Chondrocyte (in vitro differentiated cells): ENCODE results near the gene ZFAND3. TPM values are rescaled to one million over a fixed set of nuclear protein-coding genes. Genes with fewer than 3 reads are reported as not detected.
"Not testable (repeated sequence)": the region's sequence is repeated elsewhere in the genome, so short reads cannot be mapped to it uniquely, and the experiment has no call there.

Experiments used
- DNase-seq: peaks from one replicate; pipeline ENCODE4 v3.0.0; 2021; ENCODE audit warnings: mixed read lengths, low spot score
- H3K27ac Mint-ChIP-seq: one replicate; pipeline ENCODE4 v1.8.0; 2021; ENCODE audit warnings: mild to moderate bottlenecking, moderate library complexity, mixed read lengths; ENCODE audit not compliant: unreplicated experiment
- H3K27me3 Mint-ChIP-seq: 2 replicates; pipeline ENCODE4 v1.8.0; 2021; ENCODE audit warnings: low read depth, mixed read lengths
- H3K36me3 Mint-ChIP-seq: 2 replicates; pipeline ENCODE4 v1.8.0; 2021; ENCODE audit warnings: low read depth, mixed read lengths
- H3K4me1 Mint-ChIP-seq: 2 replicates; pipeline ENCODE4 v1.8.0; 2021; ENCODE audit warnings: low read depth, mild to moderate bottlenecking, mixed read lengths
- H3K4me3 Mint-ChIP-seq: one replicate; pipeline ENCODE4 v1.8.0; 2021; ENCODE audit warnings: mild to moderate bottlenecking, moderate library complexity, mixed read lengths; ENCODE audit not compliant: unreplicated experiment
- H3K9me3 Mint-ChIP-seq: 2 replicates; pipeline ENCODE4 v1.8.0; 2021; ENCODE audit warnings: low read depth, mixed read lengths
- CTCF ChIP-seq: fragments of 200-600 bp; sonication (generic); IDR thresholded peaks from 2 replicates; pipeline ENCODE4 v1.5.0; 2021; ENCODE audit warnings: antibody characterized with exemption, mild to moderate bottlenecking, moderate library complexity
- total RNA-seq: library from RNA; stranded (reverse); gene quantifications from 3 replicates; pipeline ENCODE4 v1.2.1, GENCODE V29; 2021

The ZFAND3 gene
- total RNA-seq, 1 donor from 2014 or later, result 98.5 TPM

GRCh38 chr6:38045701-38046305 is 226.3 kb downstream of the ZFAND3 start:
- TF ChIP-seq CTCF, result no peak
- Mint-ChIP-seq H3K9me3 (no peaks in the 10 kb centered on the region), H3K27ac (no peak overlapping the region), H3K4me3 (no peak overlapping the region), H3K36me3 (no peaks in the 10 kb centered on the region), H3K4me1 (peaks cover 20% of the 10 kb centered on the region), H3K27me3 (no peaks in the 10 kb centered on the region)
- no peak for DNase-seq

DNA sequence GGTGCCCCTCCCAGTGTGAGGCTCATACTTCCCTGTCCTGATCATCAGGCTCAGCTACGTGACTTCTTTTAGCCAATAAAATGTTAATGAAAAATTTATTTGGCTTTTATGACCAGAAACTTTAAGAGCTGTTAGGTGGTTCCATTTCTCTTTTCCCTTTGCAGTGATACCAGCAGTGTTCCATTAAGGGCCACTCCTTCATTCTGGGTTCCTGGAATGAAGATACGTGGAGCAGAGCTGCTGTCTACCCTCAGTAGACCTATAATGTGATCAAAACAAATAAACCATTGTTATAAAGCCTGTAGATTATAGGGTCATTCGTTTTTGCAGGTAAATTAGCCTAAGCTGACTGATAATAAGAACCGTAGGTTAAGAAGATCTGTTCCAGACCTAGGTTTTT is 228.0 kb downstream of the ZFAND3 start:
- Mint-ChIP-seq H3K36me3 (no peaks in the 10 kb centered on the region), H3K4me1 (peaks cover 16% of the 10 kb centered on the region), H3K27me3 (no peaks in the 10 kb centered on the region), H3K4me3 (no peak overlapping the region), H3K9me3 (no peaks in the 10 kb centered on the region), H3K27ac (no peak overlapping the region)
- no peak for TF ChIP-seq CTCF
- no peak for DNase-seq

GRCh38 chr6:38049861-38050397 is 230.4 kb downstream of the ZFAND3 start:
- not testable (repeated sequence) for DNase-seq, H3K27me3 Mint-ChIP-seq, H3K4me1 Mint-ChIP-seq, H3K36me3 Mint-ChIP-seq, H3K9me3 Mint-ChIP-seq, H3K27ac Mint-ChIP-seq, H3K4me3 Mint-ChIP-seq

- Mint-ChIP-seq H3K36me3 (no peaks in the 10 kb centered on the region), H3K4me3 (no peak overlapping the region), H3K27me3 (no peaks in the 10 kb centered on the region), H3K9me3 (no peaks in the 10 kb centered on the region), H3K27ac (no peak overlapping the region), H3K4me1 (peaks cover 16% of the 10 kb centered on the region)
- no peak for TF ChIP-seq CTCF
- DNase-seq, result no peak
These were observed 232.4 kb downstream of the ZFAND3 start for GRCh38 chr6:38051819-38052434.

DNA sequence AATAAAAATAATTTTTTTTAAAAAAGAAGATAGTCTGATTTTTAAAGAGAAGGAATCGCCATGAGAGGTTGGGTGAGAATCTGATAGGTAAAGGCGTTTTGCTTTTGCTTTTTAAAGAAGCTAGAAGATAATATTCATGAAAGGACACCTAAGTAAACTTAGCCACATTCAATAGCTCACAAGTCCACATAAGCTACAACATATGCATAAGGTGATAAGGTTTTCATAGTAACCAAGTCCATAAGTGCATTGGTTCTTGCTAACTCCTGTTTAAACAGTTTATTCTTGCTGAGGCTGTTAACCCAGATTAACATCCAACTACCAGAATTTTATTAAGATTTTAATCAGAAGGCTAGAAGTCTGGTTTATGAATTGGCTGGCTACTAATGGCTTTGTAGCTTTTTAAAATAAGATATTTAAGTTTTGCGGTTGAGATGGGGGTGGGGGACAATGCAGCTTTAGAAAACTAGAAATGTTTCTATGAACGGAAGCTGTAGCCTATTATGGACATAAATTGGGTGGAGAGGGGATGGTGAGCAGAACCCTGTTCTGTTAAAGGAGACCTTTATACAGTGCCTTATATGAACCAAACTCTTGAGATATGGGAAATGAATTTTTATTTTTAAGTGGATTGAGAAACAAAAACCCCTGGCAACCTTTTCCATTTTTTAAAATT is 235.1 kb downstream of the ZFAND3 start:
- Mint-ChIP-seq H3K9me3 (no peaks in the 10 kb centered on the region), H3K4me3 (no peak overlapping the region), H3K4me1 (peaks cover 21% of the 10 kb centered on the region), H3K27me3 (no peaks in the 10 kb centered on the region), H3K36me3 (no peaks in the 10 kb centered on the region), H3K27ac (no peak overlapping the region)
- TF ChIP-seq CTCF, result no peak
- DNase-seq, result no peak
